DOHH2 (cell line): ENCODE measurements around the gene JUN.

ENCODE experiments used
- EZH2phosphoT487 ChIP-seq: fragments of 200-600 bp; sonication (generic); IDR thresholded peaks from 2 replicates; pipeline ENCODE4 v1.6.1; 2017; ENCODE audit warnings: borderline replicate concordance, mild to moderate bottlenecking, antibody characterized with exemption, low read length, moderate library complexity, mixed read lengths
- TF ChIP-seq, protein P1 (sequence below): fragments of 200-600 bp; sonication (generic); IDR thresholded peaks from one replicate; pipeline ENCODE4 v1.5.1; 2014; ENCODE audit warnings: antibody characterized with exemption, mild to moderate bottlenecking, low read depth, low read length; ENCODE audit not compliant: poor library complexity, severe bottlenecking

DNA sequence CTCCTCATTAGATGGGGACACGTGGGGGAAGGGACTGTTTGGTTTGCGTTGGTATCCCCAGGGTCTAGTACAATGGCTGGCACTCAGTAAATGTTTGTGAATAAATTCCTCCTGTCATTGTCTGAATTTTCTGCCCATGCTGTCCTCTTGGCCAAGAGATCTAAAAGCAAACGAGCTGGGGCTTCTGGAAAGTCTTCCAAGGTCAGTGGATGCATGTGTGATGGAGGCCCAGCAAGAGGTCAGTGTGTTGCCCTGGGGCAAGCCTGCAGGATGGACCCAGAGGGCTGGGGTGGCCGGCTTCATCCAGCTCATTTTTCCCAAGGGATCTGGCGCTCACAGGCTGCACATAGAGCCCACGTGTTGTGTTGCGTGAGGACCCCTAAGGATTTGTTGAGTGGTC is 30.0 kb upstream of the JUN start:
- TF ChIP-seq, protein P1, sequence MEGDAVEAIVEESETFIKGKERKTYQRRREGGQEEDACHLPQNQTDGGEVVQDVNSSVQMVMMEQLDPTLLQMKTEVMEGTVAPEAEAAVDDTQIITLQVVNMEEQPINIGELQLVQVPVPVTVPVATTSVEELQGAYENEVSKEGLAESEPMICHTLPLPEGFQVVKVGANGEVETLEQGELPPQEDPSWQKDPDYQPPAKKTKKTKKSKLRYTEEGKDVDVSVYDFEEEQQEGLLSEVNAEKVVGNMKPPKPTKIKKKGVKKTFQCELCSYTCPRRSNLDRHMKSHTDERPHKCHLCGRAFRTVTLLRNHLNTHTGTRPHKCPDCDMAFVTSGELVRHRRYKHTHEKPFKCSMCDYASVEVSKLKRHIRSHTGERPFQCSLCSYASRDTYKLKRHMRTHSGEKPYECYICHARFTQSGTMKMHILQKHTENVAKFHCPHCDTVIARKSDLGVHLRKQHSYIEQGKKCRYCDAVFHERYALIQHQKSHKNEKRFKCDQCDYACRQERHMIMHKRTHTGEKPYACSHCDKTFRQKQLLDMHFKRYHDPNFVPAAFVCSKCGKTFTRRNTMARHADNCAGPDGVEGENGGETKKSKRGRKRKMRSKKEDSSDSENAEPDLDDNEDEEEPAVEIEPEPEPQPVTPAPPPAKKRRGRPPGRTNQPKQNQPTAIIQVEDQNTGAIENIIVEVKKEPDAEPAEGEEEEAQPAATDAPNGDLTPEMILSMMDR, result no peak
- TF ChIP-seq EZH2phosphoT487, result no peak
